PC-3 (cell line): Measurements from ENCODE around the gene CORO2B. TPM values are rescaled to one million over a fixed set of nuclear protein-coding genes. Genes with fewer than 3 reads are reported as not detected.
A peak's percentile ranks its signal among the peaks of the same experiment; 100 is the strongest.

Experiments used
- ATAC-seq: fragments of 200-7000 bp; cut with Tn5 transposase; 2 replicates; pipeline ENCODE4 v1.9.1; 2020; ENCODE audit warnings: mild to moderate bottlenecking, moderate library complexity
- BruUV-seq: library from RNA; stranded (reverse); fragments of 400-500 nt; replicated peaks from 2 replicates; lab custom pipeline; 2021; lab: Mats Ljungman, UMichigan
- CTCF ChIA-PET: fragments of 300-600 bp; sonication (Branson Sonifier 250); formaldehyde crosslinking; loops from one replicate; lab custom pipeline; 2022; ENCODE audit warnings: antibody characterized with exemption; lab: Charles Lee
- POLR2A ChIA-PET: fragments of 300-600 bp; sonication (Branson Sonifier 250); formaldehyde crosslinking; loops from one replicate; lab custom pipeline; 2022; ENCODE audit warnings: antibody characterized with exemption; ENCODE audit not compliant: unreplicated experiment; lab: Charles Lee
- DNase-seq: peaks from one replicate; pipeline ENCODE4 v3.0.0-alpha.2; 2015
- H2AFZ ChIP-seq: fragments of 300-600 bp; sonication (generic); 2 replicates; pipeline ENCODE4 v1.6.0; 2016; ENCODE audit warnings: antibody characterized with exemption, low read length
- H3F3A ChIP-seq: fragments of 300-600 bp; sonication (generic); one replicate; pipeline ENCODE4 v1.6.0; 2017; ENCODE audit warnings: antibody characterized with exemption, low read length, control low read depth, mild to moderate bottlenecking; ENCODE audit not compliant: unreplicated experiment
- H3K27ac ChIP-seq: fragments of 300-600 bp; sonication (generic); 2 replicates; pipeline ENCODE4 v1.5.1; 2016; ENCODE audit warnings: mild to moderate bottlenecking, low read length
- H3K27me3 ChIP-seq: fragments of 300-600 bp; sonication (generic); 2 replicates; pipeline ENCODE4 v1.6.1; 2016; ENCODE audit warnings: low read length, mixed read lengths
- H3K36me3 ChIP-seq: fragments of 300-600 bp; sonication (generic); 2 replicates; pipeline ENCODE4 v1.6.1; 2016; ENCODE audit warnings: low read depth, mixed run types, low read length, mixed read lengths
- H3K4me1 ChIP-seq: fragments of 300-600 bp; sonication (generic); 2 replicates; pipeline ENCODE4 v1.5.1; 2016; ENCODE audit warnings: low read length; ENCODE audit not compliant: insufficient read depth
- H3K4me2 ChIP-seq: fragments of 300-600 bp; sonication (generic); 2 replicates; pipeline ENCODE4 v1.6.0; 2016; ENCODE audit warnings: low read length
- H3K4me3 ChIP-seq: fragments of 300-600 bp; sonication (generic); 2 replicates; pipeline ENCODE4 v1.5.1; 2016; ENCODE audit warnings: mild to moderate bottlenecking, low read length, mixed read lengths
- H3K79me2 ChIP-seq: fragments of 300-600 bp; sonication (generic); 2 replicates; pipeline ENCODE4 v1.6.1; 2017; ENCODE audit warnings: low read length, mixed read lengths
- H3K9ac ChIP-seq: fragments of 300-600 bp; sonication (generic); 2 replicates; pipeline ENCODE4 v1.6.0; 2016; ENCODE audit warnings: mild to moderate bottlenecking, low read length
- H3K9me2 ChIP-seq: fragments of 300-600 bp; sonication (generic); replicated peaks from 2 replicates; pipeline ENCODE4 v1.6.1; 2016; ENCODE audit warnings: mixed run types, low read length, mixed read lengths
- H3K9me3 ChIP-seq: fragments of 300-600 bp; sonication (generic); 2 replicates; pipeline ENCODE4 v1.6.1; 2016; ENCODE audit warnings: low read length, mixed read lengths
- H4K20me1 ChIP-seq: fragments of 300-600 bp; sonication (generic); 2 replicates; pipeline ENCODE4 v1.6.1; 2016; ENCODE audit warnings: low read length, mixed read lengths
- CTCF ChIP-seq: fragments of 300-600 bp; sonication (generic); conservative IDR thresholded peaks from 2 replicates; pipeline ENCODE4 v1.5.1; 2017; ENCODE audit warnings: antibody characterized with exemption, low read depth, mild to moderate bottlenecking, low read length
- EZH2 ChIP-seq: fragments of 300-600 bp; sonication (generic); IDR thresholded peaks from one replicate; pipeline ENCODE4 v1.6.1; 2017; ENCODE audit warnings: antibody characterized with exemption, mild to moderate bottlenecking, low read length; ENCODE audit not compliant: unreplicated experiment
- EZH2phosphoT487 ChIP-seq: fragments of 300-600 bp; sonication (generic); IDR thresholded peaks from 2 replicates; pipeline ENCODE4 v1.6.1; 2018; ENCODE audit warnings: mild to moderate bottlenecking, antibody characterized with exemption, low read length, borderline replicate concordance
- intact Hi-C: fragments of 100-400 bp; cut with micrococcal nuclease; formaldehyde crosslinking; loops from 2 replicates; pipeline ENCODE4 v1.9.0; 2023
- total RNA-seq: library from RNA; depleted of rRNA; stranded (reverse); fragments of >200 nt; gene quantifications from 2 replicates; pipeline ENCODE4 v1.2.3, GENCODE V29; 2014

Gene CORO2B
- total RNA-seq, 1 experiment from 2014 or later = 0.66 TPM

- CTCF ChIA-PET = interaction anchor here (0.6 to 1.5 kb wide), 2 partner anchors 122 to 183 kb away, joined by 3 to 11 read pairs; no protein-coding TSS in a partner anchor
- no peaks in the 10 kb centered on the region for H3K9me3 ChIP-seq
- no peak overlapping the region for H2AFZ ChIP-seq
- no peak overlapping the region for H3K27ac ChIP-seq
- no peaks in the 10 kb centered on the region for H4K20me1 ChIP-seq
- H3K4me2 ChIP-seq = no peak overlapping the region
- H3K27me3 ChIP-seq = no peaks in the 10 kb centered on the region; the same call in 1 of the 2 replicates
- no peak overlapping the region for H3K9ac ChIP-seq
- H3K4me1 ChIP-seq = no peaks in the 10 kb centered on the region; the same call in 1 of the 2 replicates
- H3K36me3 ChIP-seq = no peaks in the 10 kb centered on the region
- no peak overlapping the region for H3K4me3 ChIP-seq
- H3F3A ChIP-seq = no peaks in the 10 kb centered on the region
- H3K9me2 ChIP-seq = no peaks in the 10 kb centered on the region
- intact Hi-C loops = loop anchor here (1.0 to 5.0 kb wide), 2 partner anchors 124 to 372 kb away; no protein-coding TSS in a partner anchor
- ATAC-seq (0 out of 2 replicates have a peak, but pooled peaks have one; percentile 42), DNase-seq (peak; percentile 75)
- BruUV-seq = no TSS peak
- peak; percentile 88 for TF ChIP-seq CTCF
- TF ChIP-seq EZH2phosphoT487 = no peak
- TF ChIP-seq EZH2 = no peak
- no peaks in the 10 kb centered on the region for H3K79me2 ChIP-seq
- POLR2A ChIA-PET = no interaction called here
Observed at GRCh38 chr15:68550498-68551295, 28.1 kb upstream of the CORO2B start.

GRCh38 chr15:68551296-68551635 lies 27.5 kb upstream of the CORO2B start:
- Histone ChIP-seq H3K27ac (no peak overlapping the region), H3K9ac (no peak overlapping the region), H3K9me2 (no peaks in the 10 kb centered on the region), H3K4me1 (no peaks in the 10 kb centered on the region; the same call in 1 of the 2 replicates), H3K4me2 (no peak overlapping the region), H2AFZ (no peak overlapping the region), H3K4me3 (no peak overlapping the region), H3K9me3 (no peaks in the 10 kb centered on the region), H3K36me3 (no peaks in the 10 kb centered on the region), H3K27me3 (no peaks in the 10 kb centered on the region; the same call in 1 of the 2 replicates), H3K79me2 (no peaks in the 10 kb centered on the region), H3F3A (no peaks in the 10 kb centered on the region), H4K20me1 (no peaks in the 10 kb centered on the region)
- ATAC-seq = no peak
- no peak for DNase-seq
- TF ChIP-seq CTCF = no peak
- TF ChIP-seq EZH2 = no peak
- no peak for TF ChIP-seq EZH2phosphoT487
- BruUV-seq = no TSS peak
- CTCF ChIA-PET = interaction anchor here (0.6 kb wide), 1 partner anchor 283 kb away, joined by 6 read pairs; no protein-coding TSS in a partner anchor
- intact Hi-C loops = loop anchor here (5.0 kb wide), 1 partner anchor 371 kb away; no protein-coding TSS in a partner anchor
- POLR2A ChIA-PET = no interaction called here

- H3K27me3 ChIP-seq = no peaks in the 10 kb centered on the region; the same call in 1 of the 2 replicates
- no peaks in the 10 kb centered on the region for H3K9me3 ChIP-seq
- ATAC-seq (no peak), DNase-seq (no peak)
- H3K27ac ChIP-seq = no peak overlapping the region
- no peak overlapping the region for H3K9ac ChIP-seq
- H3K4me3 ChIP-seq = no peak overlapping the region
- H4K20me1 ChIP-seq = no peaks in the 10 kb centered on the region
- no peaks in the 10 kb centered on the region; the same call in 1 of the 2 replicates for H3K4me1 ChIP-seq
- intact Hi-C loops = loop anchor here (5.0 kb wide), 1 partner anchor 370 kb away; no protein-coding TSS in a partner anchor
- TF ChIP-seq CTCF (no peak), EZH2 (no peak), EZH2phosphoT487 (no peak)
- no peaks in the 10 kb centered on the region for H3F3A ChIP-seq
- H3K79me2 ChIP-seq = no peaks in the 10 kb centered on the region
- no peak overlapping the region for H3K4me2 ChIP-seq
- H3K36me3 ChIP-seq = no peaks in the 10 kb centered on the region
- ChIA-PET CTCF (no interaction called here), POLR2A (no interaction called here)
- no TSS peak for BruUV-seq
- H3K9me2 ChIP-seq = no peaks in the 10 kb centered on the region
- no peak overlapping the region for H2AFZ ChIP-seq
Observed at GRCh38 chr15:68552344-68552743, 26.4 kb upstream of the CORO2B start.
